Left cardiac atrium (tissue), 4 donors: ENCODE results near the gene B2M. TPM values are rescaled to one million over a fixed set of nuclear protein-coding genes. Genes with fewer than 3 reads are reported as not detected.
"Not testable (repeated sequence)": the region's sequence is repeated elsewhere in the genome, so short reads cannot be mapped to it uniquely, and the experiment has no call there.

Experiments
- ATAC-seq, 2 donors: fragments of 200-7000 bp; cut with Tn5 transposase; one replicate each; pipeline ENCODE4 v1.9.1; 2020; ENCODE audit warnings: mild to moderate bottlenecking in 2 of 2, moderate library complexity in 2 of 2
- DNase-seq: peaks from one replicate; pipeline ENCODE4 v3.0.0-alpha.2; 2020
- intact Hi-C, 2 donors: fragments of 100-400 bp; cut with DNase I; formaldehyde crosslinking; loops; one replicate each; pipeline versions ENCODE4 v1.14.1 to v1.15.1; 2022 to 2023
- long read RNA-seq: library from polyadenylated mRNA; unstranded; transcript quantifications from one replicate; pipeline ENCODE4 v2.0.0, GENCODE V29; 2021
- total RNA-seq, 2 donors: library from RNA; stranded (reverse); fragmentation: NEBNext Ultra II Directional; extraction: Animal tissue kit (Norgen Biotek cat#: 25700); gene quantifications; one replicate each; pipeline ENCODE4 v1.2.1, GENCODE V29; 2021
- donor health status: DM: no; HTN: yes; CAD: no.
- donor health status: DM: no; HTN: yes; CAD: no; lungs with severe emphysema.
- donor health status: DM: yes; HTN: yes; CAD: no.
- donor health status: Dilated cardiomyopathy.

Gene B2M
- total RNA-seq = 1,000 to 10,000 TPM; 1,362 to 1,570 TPM
- long read RNA-seq, transcript B2M-208 (3 exons, 1,081 nt) = minor isoform, 7 of 434 reads
- long read RNA-seq, transcript B2M-204 (4 exons, 1,705 nt) = major isoform, 405 of 434 reads
- long read RNA-seq, transcript B2M-213 (1 exons, 2,329 nt) = minor isoform, 9 of 434 reads
- long read RNA-seq, partial matches to known transcripts = 8 of 434 reads
- long read RNA-seq, other reads (novel, unspliced or antisense) = 2 of 434 reads

GRCh38 chr15:44711096-44711742 lies at the start of gene B2M, which contains the start of gene PATL2:
Gene B2M (plus strand): TSS chr15:44711517. CDS start chr15:44711547, 30 bp downstream.
Gene PATL2 (minus strand): TSS chr15:44711323. CDS start chr15:44676490, 34,833 bp downstream.
- DNase-seq (peak; percentile 96), ATAC-seq (peak; percentile 95 to 96)
- intact Hi-C loops = loop anchor here in 1 of 2 donors (1.0 kb wide), 1 partner anchor 48 kb away; the partner anchor contains the start of gene SPG11

- intact Hi-C loops = loop anchor here (5.0 kb wide), 2 partner anchors 71 to 76 kb away; partner anchors contain the start of gene TRIM69 (in 1 of the 2)
- DNase-seq (no peak), ATAC-seq (no peak)
Measured at GRCh38 chr15:44661576-44661975, 49.7 kb upstream of the B2M start.

DNA sequence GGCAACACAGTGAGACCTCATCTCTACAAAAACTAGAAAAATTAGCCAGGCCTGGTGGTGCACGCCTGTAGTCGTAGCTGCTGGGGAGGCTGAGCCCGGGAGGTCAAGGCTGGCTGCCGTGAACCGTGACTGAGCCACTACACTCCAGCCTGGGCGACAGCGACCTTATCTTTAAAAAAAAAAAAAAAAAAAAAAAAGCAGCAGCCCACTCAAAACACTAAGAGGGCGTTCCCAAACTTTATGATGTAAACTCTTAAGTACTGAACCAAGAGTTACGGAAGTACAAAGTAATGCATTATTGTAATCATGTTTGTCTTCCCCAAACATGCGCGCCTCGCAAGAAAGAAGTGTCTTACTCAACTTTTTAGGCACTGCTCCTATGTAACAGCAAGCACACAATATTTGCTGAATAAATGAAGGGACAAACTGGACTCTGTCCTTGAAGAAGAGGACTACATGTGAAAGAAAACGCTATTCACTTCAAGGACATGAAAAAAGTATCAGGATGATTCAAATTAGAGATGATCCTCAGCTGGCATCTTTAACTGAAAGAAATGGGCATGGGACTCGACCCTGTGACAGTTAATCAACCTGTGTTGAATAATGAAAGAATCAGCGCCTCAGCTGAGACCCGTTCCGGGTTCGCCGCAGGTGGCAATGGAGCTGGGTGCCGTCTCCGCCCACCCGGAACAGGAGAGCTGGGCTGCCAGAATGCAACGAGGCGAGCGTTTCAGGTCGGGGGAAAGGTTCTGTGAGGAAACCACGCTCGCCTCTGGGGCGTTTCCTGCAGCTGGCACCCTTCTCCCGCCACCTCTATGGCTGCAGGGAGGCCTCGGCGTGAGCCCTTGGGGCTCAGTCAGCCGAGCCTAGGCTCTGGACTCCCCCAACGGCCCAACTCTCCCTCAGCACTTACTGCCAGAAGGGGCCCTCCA lies 48.6 kb upstream of the B2M start:
- ATAC-seq (peak; percentile 80 to 83), DNase-seq (peak; percentile 79)
- intact Hi-C loops = loop anchor here (1.0 to 5.0 kb wide), 3 partner anchors 49 to 75 kb away; partner anchors contain the start of genes B2M (in 1 of the 2), PATL2 (in 1 of the 2) and TRIM69 (in 1 of the 2)

GRCh38 chr15:44663410-44664308 lies 47.7 kb upstream of the B2M start, which contains the start of gene SPG11:
Gene SPG11 (minus strand): TSS chr15:44663662. CDS start chr15:44663647, 15 bp downstream.
- ATAC-seq (peak; percentile 98 to 99), DNase-seq (peak; percentile 98)
- intact Hi-C loops = loop anchor here (1.0 to 5.0 kb wide), 3 partner anchors 48 to 74 kb away; partner anchors contain the start of genes B2M (in 1 of the 2), PATL2 (in 1 of the 2) and TRIM69 (in 1 of the 2)

GRCh38 chr15:44666210-44667038 lies 44.9 kb upstream of the B2M start:
- intact Hi-C loops = no loop called here
- DNase-seq (no peak), ATAC-seq (no peak)

GRCh38 chr15:44667039-44667360 lies 44.3 kb upstream of the B2M start:
- no peak for ATAC-seq

GRCh38 chr15:44668921-44669320 lies 42.4 kb upstream of the B2M start:
- intact Hi-C loops = no loop called here
- no peak for ATAC-seq

More at GRCh38 chr15:44667039-44667360, 44.3 kb upstream of the B2M start:
- DNase-seq = no peak
- intact Hi-C loops = no loop called here

DNA sequence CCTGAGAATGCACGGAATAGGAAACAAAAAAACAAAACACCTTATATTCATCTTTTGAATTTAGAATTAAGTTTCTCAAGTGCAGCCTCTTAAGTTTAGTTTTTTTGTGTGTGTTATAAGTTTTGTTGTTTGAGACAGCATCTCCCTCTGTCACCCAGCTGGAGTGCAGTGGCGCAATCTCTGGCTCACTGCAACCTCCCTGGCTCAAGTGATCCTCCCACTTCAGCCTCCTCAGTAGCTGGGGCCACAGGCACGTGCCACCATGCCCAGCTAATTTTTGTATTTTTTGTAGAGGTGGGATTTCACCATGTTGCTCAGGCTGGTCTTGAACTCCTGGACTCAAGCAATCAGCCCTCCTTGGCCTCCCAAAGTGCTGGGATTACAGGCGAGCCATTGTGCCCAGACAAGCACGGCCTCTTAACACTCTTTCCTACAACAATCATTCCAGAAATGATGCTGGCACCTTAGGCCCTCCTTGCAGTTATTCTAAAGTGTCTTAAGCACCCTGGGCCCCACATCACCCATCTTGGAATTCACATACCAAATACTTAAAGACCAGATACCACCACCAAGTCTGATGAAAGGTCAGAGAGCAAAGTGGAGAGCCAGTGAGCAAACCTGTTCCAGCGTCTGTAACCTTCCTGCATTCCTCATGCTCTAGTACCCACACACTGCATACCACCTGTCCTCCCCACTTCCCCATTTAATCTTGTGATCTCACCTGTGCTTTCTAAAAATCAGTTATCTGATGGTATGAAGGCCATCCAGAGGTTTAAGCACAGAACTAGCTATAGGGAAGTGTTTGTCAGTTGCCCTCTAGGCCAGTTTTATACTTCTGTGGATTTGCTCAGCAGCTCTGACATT lies 41.0 kb upstream of the B2M start:
- DNase-seq (no peak), ATAC-seq (no peak)
- intact Hi-C loops = no loop called here

More at GRCh38 chr15:44668921-44669320, 42.4 kb upstream of the B2M start:
- no peak for DNase-seq

DNA sequence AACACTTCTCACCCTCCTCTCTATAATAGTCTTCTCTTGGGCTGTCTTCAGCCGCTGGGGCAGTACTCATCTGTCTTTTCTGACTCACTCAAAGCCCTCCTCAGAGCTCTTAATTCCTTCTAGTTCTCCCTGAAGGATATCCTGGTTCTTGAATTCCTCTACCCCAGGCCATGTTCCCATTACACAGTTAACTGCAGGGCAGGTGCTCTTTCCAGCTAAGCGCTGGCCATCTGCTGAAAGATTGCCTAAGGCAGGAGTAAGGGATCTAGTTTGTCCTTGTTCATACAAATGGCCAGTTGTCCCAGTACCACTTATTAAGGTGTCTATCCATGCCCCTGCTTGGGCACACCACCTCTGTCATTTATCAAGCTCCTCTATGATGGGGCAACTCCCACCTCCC lies 37.7 kb upstream of the B2M start:
- ATAC-seq = no peak
- intact Hi-C loops = no loop called here
- no peak for DNase-seq

GRCh38 chr15:44675911-44676310 lies 35.4 kb upstream of the B2M start:
- no peak for DNase-seq
- intact Hi-C loops = no loop called here
- no peak for ATAC-seq

GRCh38 chr15:44676676-44677075 lies 34.6 kb upstream of the B2M start:
- ATAC-seq = peak in 1 of 2 donors; percentile 19
- intact Hi-C loops = no loop called here
- no peak for DNase-seq

DNA sequence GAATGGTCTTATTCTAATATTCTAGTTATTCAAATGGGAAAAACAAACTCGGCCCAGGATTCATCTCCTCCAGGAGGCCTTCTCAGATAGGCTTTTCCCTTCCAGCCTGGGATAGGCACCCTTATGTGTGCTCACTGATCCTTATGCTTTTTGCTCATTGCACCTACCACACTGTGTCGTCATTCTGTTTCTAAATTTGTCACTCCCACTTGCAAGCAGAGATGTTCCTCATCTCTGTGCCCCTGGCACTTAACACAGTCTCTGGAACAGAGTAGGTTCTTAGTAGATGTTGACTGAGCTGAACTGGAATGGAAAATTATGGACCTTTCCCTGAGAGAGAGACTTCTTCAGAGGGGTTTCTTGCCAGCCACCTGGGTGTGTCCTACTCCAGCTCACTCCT lies 29.1 kb upstream of the B2M start:
- intact Hi-C loops = no loop called here
- peak in 1 of 2 donors; percentile 69 for ATAC-seq
- no peak for DNase-seq

GRCh38 chr15:44682809-44683682 lies 28.3 kb upstream of the B2M start:
- intact Hi-C loops = not testable (repeated sequence)
- ATAC-seq = peak in 1 of 2 donors; percentile 24

GRCh38 chr15:44689318-44689717 lies 22.0 kb upstream of the B2M start:
- intact Hi-C loops, ATAC-seq, DNase-seq: not testable (repeated sequence)

More at GRCh38 chr15:44682809-44683682, 28.3 kb upstream of the B2M start:
- DNase-seq = peak; percentile 58

GRCh38 chr15:44690245-44690644 lies 21.1 kb upstream of the B2M start:
- DNase-seq, ATAC-seq, intact Hi-C loops: not testable (repeated sequence)
